HFFc6 (cell line): ENCODE data around the gene ARHGEF33. TPM values are rescaled to one million over a fixed set of nuclear protein-coding genes. Genes with fewer than 3 reads are reported as not detected.

ENCODE experiments used
- DNase-seq: peaks from one replicate; pipeline ENCODE4 v3.0.0-alpha.2; 2018
- H3K27ac Mint-ChIP-seq: 2 replicates; pipeline ENCODE4 v1.8.0; 2020; ENCODE audit warnings: mild to moderate bottlenecking, mixed read lengths
- H3K27me3 Mint-ChIP-seq: 2 replicates; pipeline ENCODE4 v1.8.0; 2021; ENCODE audit warnings: mild to moderate bottlenecking, moderate library complexity, mixed read lengths; ENCODE audit not compliant: insufficient read depth
- H3K36me3 Mint-ChIP-seq: 2 replicates; pipeline ENCODE4 v1.8.0; 2021; ENCODE audit warnings: low read depth, mixed read lengths
- H3K4me1 Mint-ChIP-seq: 2 replicates; pipeline ENCODE4 v1.8.0; 2020; ENCODE audit warnings: low read depth, mixed read lengths
- H3K4me3 Mint-ChIP-seq: 2 replicates; pipeline ENCODE4 v1.8.0; 2020; ENCODE audit warnings: mild to moderate bottlenecking, moderate library complexity, mixed read lengths
- H3K9me3 Mint-ChIP-seq: 2 replicates; pipeline ENCODE4 v1.8.0; 2020; ENCODE audit warnings: mild to moderate bottlenecking, mixed read lengths
- CTCF ChIP-seq: fragments of 200-600 bp; sonication (generic); IDR thresholded peaks from 2 replicates; pipeline ENCODE4 v1.5.0; 2021; ENCODE audit warnings: antibody characterized with exemption, mild to moderate bottlenecking
- total RNA-seq, 6 experiments: library from RNA; stranded (reverse); fragmentation: NEBNext Ultra II Directional; extraction: Animal tissue kit (Norgen Biotek cat#: 25700); gene quantifications; 2 replicates in 1 of 6; 3 replicates in 5 of 6; pipeline ENCODE4 v1.2.3, GENCODE V29; 2021

The ARHGEF33 gene
- total RNA-seq, 6 experiments from 2014 or later: 0.08 to 0.78 (median 0.21) TPM

GRCh38 chr2:38966678-38967077 lies 77.0 kb downstream of the ARHGEF33 start:
- H3K4me3 Mint-ChIP-seq: no peak overlapping the region
- no peaks in the 10 kb centered on the region for H3K36me3 Mint-ChIP-seq
- no peak overlapping the region for H3K27ac Mint-ChIP-seq
- TF ChIP-seq CTCF: no peak
- no peak for DNase-seq
- no peaks in the 10 kb centered on the region for H3K4me1 Mint-ChIP-seq
- peaks cover 9% of the 10 kb centered on the region for H3K27me3 Mint-ChIP-seq
- H3K9me3 Mint-ChIP-seq: no peaks in the 10 kb centered on the region

GRCh38 chr2:38968021-38968420 lies 78.3 kb downstream of the ARHGEF33 start:
- no peak for DNase-seq
- no peaks in the 10 kb centered on the region for H3K9me3 Mint-ChIP-seq
- H3K4me1 Mint-ChIP-seq: no peaks in the 10 kb centered on the region
- peaks cover 11% of the 10 kb centered on the region for H3K27me3 Mint-ChIP-seq
- no peak overlapping the region for H3K4me3 Mint-ChIP-seq
- H3K27ac Mint-ChIP-seq: no peak overlapping the region
- TF ChIP-seq CTCF: no peak
- H3K36me3 Mint-ChIP-seq: no peaks in the 10 kb centered on the region

- Mint-ChIP-seq H3K27ac (no peak overlapping the region), H3K36me3 (no peaks in the 10 kb centered on the region), H3K27me3 (peaks cover 11% of the 10 kb centered on the region), H3K4me3 (no peak overlapping the region), H3K9me3 (no peaks in the 10 kb centered on the region), H3K4me1 (no peaks in the 10 kb centered on the region)
- TF ChIP-seq CTCF: no peak
- DNase-seq: no peak
Measured at GRCh38 chr2:38971377-38971776, 81.7 kb downstream of the ARHGEF33 start.

DNA sequence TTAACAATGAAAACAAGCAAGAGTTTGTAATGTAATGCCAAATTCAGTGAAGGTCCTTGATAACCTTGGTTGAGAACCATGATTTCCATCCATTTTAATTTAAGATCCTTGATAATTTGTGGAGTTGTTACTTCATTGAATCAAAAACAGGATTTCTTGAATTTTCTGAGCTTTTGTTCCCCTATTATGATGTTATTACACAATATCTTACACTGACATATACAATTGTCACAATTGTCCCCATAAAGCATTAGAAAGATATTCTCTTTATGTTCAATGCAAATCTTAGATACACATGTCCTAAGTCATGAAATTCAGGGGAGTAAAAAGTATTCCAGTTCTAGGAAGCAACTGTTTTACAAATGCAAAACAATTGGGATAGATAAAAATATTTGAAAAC lies 83.6 kb downstream of the ARHGEF33 start:
- Mint-ChIP-seq H3K9me3 (no peaks in the 10 kb centered on the region), H3K4me1 (no peaks in the 10 kb centered on the region), H3K27me3 (peaks cover 4% of the 10 kb centered on the region), H3K27ac (no peak overlapping the region), H3K4me3 (no peak overlapping the region), H3K36me3 (no peaks in the 10 kb centered on the region)
- no peak for DNase-seq
- TF ChIP-seq CTCF: no peak

GRCh38 chr2:38975042-38975441 lies 85.4 kb downstream of the ARHGEF33 start:
- Mint-ChIP-seq H3K36me3 (no peaks in the 10 kb centered on the region), H3K4me3 (no peak overlapping the region), H3K4me1 (no peaks in the 10 kb centered on the region), H3K27ac (no peak overlapping the region), H3K27me3 (peaks cover 4% of the 10 kb centered on the region; the same call in 1 of the 2 replicates), H3K9me3 (no peaks in the 10 kb centered on the region)
- no peak for TF ChIP-seq CTCF
- DNase-seq: no peak

DNA sequence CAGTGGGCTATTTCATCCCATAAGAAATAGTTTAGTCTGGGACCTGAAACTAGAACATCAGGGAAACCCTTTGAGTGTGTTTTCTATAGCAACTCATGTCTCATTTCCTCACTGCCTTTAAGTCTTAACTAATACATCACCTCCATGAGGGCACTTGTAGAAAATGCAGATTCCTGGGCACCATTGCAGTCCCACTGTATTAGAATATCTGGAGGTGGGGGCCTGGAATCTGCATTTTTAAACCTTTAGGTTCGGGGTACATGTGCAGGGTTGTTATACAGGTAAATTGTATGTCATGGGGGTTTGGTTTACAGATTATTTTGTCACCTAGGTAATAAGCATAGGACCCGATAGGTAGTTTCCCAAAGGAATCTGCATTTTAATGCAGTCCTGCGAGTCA lies 87.4 kb downstream of the ARHGEF33 start:
- TF ChIP-seq CTCF: no peak
- H3K4me3 Mint-ChIP-seq: no peak overlapping the region
- no peaks in the 10 kb centered on the region for H3K4me1 Mint-ChIP-seq
- no peak for DNase-seq
- no peaks in the 10 kb centered on the region for H3K36me3 Mint-ChIP-seq
- no peaks in the 10 kb centered on the region for H3K9me3 Mint-ChIP-seq
- H3K27me3 Mint-ChIP-seq: peaks cover 2% of the 10 kb centered on the region; the same call in 1 of the 2 replicates
- H3K27ac Mint-ChIP-seq: no peak overlapping the region
